Muscle of arm (tissue), 12 donors: ENCODE measurements around the gene USH2A. TPM values are rescaled to one million over a fixed set of nuclear protein-coding genes. Genes with fewer than 3 reads are reported as not detected.
"Not testable (repeated sequence)": the region's sequence is repeated elsewhere in the genome, so short reads cannot be mapped to it uniquely, and the experiment has no call there.

Experiments used
- DNase-seq: peaks from one replicate; pipeline ENCODE4 v3.0.0-alpha.2; 2013
- polyA plus RNA-seq, 12 donors: library from polyadenylated mRNA; unstranded; fragments of 120-200 nt; gene quantifications; one replicate each; pipeline ENCODE4 v1.2.1, GENCODE V29; 2013; ENCODE audit not compliant: insufficient read length in 12 of 12

The USH2A gene
- polyA plus RNA-seq, 12 donors, result 0.04 to 0.19 (median 0.08) TPM; not detected in 2

DNA sequence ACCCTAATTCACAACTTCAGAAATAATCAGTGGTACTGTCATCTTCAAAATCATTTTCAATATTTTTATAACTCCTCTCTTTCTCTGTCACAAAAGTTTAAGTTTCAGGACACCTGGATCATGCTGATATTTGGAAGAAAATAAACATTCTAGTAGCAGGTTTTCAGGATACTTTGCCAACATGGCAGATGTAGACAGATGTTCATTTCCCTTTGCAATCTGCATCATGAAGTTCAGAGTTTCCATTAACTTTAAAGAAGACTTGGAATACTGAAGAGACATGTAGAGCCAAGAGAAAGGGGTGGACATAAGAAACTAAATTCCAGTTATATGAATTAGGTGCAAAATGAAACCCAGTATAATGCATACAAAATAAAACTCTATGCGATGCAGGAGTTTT lies 218.1 kb downstream of the USH2A start:
- DNase-seq, result peak; percentile 42

DNA sequence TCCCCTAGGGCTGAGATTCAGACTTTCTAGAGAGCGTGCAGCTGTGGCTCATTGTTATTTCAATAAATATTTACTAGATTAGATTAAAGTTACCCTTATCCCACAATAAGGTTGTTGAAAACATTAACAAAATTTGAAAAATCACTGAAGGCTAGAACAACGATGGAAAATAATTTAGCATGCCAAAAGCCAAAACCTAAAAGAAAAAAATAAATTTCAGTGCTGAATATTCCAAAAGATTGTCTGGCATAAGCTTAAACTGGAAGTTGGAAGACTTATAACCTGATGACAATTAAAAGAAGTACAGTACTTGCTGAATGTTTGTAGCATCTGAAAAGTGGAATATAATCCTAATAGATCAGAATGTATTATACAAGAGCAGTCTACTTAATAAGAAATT lies 221.3 kb downstream of the USH2A start:
- peak; percentile 40 for DNase-seq

DNA sequence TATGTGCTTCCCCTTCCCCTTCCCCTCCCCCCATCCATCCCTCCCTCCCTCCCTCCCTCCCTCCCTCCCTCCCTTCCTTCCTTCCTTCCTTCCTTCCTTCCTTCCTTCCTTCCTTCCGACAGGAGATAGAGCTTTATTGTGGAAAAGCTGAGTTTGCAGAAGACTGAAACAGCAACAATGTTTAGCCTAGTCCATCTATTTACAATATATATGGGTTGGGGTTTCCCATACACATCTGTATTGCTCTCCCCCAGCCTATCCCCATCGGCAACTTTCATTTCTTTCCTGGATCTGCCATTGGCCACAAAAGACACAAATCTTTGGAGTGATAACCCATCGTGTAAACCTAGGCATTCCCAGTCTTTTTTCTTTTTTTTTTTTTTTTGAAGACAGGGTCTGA lies 222.3 kb downstream of the USH2A start:
- DNase-seq, result no peak

DNA sequence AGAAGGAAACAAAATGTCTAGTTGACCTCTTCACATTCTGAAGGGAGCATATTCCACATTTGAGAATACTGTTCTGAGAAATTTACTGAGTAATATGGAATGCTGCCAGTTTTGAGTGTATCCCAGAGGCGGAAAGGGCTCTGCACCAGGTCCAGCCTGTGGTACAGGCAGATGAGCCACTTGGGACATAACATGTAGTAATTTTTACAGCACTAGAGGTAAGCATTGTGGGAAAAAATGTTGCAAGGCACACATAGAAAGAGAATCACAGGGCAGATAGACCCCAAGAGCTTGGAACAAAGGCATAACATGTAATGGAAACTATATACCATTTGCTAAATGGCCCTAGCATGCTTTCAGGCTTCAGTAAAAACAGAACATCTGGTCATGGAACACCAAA lies 228.5 kb downstream of the USH2A start:
- DNase-seq, result no peak

DNA sequence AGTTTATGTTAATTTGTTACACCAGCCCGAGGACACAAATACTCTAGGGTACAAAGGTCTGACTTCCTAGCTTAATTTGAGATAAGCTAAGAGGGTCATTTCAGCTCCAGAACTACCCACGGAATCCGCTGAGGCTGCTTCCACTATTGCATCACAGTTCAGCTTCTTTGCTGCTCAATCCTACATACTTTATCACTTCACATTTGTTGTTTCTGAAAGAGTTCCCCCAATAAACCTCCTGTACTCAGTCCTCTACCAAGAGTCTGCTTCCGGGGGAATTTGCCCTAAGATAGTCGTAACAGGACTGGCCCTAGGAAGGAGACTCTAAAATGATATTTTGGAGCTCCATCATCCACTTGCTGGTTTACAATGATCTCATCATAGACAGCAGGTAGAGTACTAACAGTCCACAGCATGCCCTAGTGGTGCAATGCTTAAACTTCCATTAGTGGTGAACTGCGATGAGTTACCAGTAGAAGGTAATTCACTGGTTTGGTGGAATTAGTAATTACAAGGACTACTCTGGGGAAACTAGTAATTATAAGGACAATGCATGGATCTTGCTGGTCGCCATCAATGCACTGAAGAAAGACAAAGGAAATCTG lies 229.3 kb downstream of the USH2A start:
- no peak for DNase-seq

DNA sequence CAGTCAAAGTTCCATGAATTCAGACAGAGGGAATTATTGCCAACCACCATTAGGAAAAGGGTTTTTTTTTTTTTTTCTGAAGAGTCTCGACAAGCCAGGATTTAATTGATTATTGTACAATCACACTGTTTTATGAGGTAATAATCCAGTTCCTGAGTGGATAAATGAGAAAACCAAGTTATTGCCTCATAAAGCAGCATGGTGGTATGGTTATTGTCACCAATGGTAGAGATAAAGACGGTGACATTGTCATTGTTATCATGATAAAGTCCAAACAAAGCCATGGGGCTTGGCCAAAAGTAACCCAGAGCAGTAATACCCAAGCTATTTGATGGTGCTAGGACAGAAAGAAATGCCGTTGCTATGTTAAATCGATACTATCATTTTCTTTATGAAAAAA lies 232.8 kb downstream of the USH2A start:
- no peak for DNase-seq

DNA sequence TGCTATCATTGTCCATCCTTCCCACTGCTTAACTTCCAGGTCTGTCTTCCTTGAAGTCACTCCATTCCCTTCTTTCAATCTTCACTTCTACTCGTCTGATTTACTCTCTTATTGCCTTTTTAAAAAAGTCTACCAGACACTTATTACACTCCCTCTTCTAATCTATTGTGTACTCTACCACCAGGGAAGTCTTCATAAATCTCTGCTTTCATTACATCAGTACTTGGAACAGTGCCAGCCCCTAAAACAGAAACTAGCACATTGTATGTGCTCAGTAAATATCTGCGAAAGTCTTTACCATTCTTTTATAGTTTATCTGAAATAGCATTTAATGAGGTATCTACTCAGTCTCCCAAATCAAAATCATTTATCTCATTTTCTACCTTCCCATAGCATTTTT lies 236.4 kb downstream of the USH2A start:
- DNase-seq, result no peak

DNA sequence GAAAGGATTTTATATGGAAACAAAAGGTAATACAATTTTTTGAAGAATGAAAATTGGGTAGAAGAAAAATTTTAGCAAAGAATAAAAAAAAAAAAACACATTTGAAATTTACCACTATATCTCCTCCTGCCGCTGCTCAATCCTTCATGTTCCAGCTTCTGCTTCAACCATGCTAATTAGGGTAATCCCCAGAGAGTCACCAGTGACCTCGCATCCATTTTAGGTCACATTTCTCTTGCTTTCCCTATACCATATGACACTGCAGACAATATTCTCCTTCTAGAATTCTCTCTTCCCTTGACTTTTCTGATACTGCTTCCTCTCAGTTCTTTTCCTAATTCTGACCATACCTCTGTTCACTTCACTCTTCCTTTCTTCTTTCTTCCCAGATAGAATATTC lies 237.1 kb downstream of the USH2A start:
- no peak for DNase-seq

DNA sequence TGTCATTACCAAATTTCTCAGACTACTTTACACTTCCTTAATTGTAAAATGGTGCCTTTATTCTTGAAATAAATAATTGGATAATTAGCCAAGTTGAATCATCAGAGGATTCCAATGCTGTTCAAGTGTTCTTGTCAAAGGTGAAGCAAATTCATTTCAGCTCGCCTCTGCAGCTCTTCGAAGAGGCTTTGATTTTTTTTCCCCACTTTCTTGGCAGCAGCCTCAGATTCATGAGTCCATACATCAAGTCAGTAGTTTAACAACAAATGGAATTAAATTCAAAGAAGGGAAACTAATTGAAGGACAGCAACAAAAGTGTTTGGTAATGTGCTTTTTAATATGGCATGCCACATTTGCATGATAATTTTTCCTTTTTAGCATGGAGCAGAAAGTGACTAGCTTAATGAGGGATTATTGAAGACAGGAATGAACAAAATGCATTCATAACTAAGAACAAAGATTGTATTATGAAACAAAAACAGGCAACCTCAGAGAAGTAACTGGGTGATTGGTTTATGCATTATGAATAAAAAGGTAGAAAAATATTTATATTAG lies 239.0 kb downstream of the USH2A start:
- no peak for DNase-seq

DNA sequence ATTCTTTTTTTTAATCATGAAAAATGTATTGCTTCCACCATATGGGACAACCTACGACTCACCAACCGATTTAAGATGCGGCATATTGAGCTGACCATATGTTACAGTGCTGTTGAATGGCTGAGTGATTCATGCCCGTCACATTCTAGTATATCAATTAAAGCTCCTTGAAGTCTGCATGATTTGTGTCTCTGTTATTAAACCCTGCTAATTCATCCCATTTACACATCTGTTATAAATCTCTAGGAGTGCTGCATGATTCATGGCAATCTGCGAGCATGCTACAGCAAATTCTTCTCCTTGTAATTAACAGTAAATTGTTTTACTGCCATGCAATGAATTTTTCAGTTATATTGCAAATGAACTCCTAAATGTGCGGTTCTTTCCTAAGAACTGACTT lies 239.8 kb downstream of the USH2A start:
- no peak for DNase-seq

DNA sequence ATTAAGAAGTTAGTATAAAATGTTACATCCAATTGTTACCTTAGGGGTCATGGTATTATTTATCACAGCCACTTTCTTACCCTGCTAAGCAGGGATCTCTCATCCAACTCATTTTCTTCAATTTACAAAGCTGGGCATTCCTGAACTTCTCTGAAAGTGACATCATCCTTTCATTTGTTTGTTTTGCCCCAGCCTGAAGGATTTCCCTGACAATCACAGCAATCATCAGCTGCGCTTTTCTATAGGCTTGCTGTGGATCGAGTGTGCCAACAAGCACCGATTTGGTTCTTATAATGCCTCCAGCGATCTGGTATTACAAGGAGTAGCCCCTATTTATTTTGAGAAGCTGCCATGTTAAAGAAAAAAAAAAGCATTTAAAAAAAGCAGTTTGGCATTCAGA lies 240.2 kb downstream of the USH2A start:
- no peak for DNase-seq

DNA sequence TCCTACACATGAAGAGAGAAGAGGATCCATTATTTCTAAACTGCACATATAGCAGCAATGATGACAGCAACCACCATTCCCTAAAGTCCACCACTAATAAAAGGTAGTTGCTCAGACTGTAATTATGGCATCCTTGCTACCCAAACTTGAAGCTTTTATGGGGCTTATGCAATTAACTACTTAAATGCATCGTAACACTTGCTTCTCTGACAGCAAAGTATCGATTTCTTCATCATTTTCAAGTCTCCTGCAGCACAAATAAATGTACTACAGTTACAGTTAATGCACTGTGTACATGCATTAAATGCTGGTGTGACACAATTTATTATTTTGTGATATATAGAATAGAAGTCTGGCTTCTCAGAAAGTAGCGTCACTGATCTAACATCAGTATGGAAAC lies 241.7 kb downstream of the USH2A start:
- no peak for DNase-seq

DNA sequence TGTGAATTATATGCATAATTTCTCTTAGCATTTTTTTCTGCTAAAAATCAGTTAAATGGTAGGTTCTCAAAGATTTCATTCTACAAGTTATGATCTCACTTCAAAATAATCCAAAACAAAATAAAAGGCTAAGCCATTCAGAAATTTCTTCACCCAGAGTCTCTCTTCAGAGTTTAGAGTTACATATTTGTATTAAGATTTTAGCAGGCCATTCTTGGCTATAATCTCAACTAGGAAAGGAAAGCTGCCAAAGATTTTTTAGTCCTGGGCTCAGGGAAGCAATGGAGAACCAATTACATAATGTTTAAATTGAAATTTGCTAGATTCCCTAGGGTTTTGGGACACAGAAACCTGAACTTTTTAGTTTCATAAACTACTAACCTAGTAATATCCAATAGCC lies 245.0 kb downstream of the USH2A start:
- peak; percentile 57 for DNase-seq

DNA sequence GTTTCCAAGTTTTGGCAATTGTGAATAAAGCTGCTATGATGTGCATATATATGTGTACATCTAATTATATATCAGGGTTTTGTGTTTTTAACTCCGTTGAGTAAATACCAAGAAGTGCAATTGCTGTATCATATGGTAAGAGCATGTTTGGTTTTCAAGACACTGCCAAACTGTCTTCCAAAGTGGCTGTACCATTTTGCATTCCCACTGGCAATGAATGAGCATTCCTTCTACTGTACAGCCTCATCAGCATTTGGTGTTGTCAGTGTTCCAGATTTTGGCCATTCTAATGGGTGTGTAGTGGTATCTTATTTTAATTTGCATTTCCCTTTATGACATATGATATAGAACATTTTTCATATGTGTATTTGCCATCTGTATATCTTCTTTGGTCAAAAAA lies 246.3 kb downstream of the USH2A start:
- DNase-seq, result no peak

DNA sequence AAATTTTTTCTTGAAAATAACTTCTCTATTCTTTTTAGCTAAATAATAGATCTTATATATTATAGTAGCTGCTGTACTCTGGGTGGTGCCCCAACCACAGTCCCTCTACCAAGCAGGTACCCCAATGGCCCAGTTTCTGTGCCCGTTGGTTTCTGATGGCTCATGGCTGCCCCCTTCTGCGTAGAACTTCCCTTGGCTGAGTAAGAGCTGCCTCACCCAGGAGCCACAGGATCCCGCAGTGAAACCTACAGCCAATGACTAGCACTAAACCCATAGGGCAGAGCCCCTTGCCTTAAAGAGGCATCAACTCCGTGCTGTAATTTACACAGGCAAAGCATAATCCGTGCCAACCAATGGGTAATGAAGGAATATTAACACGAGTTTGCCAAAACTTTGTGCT lies 247.5 kb downstream of the USH2A start:
- DNase-seq, result no peak

DNA sequence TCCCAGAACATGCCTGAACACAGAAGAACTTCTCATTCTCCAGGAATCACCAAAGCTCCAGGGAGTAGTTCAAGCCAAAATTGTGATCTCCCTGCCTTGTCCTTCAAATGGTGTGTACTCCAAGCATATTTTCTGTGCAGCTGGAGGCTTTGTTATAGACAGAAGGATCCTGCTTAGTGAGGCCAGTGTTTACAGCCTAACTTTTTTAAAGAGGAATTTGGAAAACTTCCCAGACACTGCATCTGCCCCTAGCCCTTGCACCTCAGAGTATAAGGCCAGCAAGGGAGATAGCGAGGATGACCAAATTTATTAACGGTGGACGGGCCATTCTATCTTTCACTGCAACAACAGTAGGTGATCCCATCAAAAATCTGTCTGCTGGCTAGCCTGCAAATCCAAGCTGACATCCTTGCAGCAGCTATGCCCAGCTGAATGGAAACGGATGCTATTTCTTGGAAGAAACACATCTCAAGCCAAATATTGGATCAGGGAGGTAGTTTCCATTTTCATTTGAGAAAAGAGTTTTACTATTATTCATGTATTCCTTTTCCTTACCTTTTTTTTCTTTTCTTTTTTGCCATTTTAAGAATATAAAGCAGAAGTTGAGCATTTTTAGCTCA lies 249.8 kb downstream of the USH2A start:
- peak; percentile 76 for DNase-seq

DNA sequence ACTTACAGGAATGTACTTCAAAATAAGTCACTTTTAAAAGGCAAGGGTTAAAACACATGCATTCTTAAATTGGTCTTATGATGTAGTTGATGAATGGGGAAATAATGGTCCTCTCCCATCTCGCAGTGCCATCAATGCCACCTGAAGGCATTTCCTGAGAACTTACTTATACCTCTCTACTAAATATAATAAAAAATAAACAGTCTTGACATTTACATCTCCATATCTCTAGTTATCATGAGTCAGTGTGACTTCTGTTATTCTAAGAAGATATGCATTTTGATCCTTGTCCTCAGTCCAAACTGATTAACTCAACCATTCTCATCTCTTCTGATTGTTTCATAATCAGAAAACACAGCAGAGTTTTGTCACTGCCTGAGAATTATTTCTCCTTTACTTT lies 253.9 kb downstream of the USH2A start:
- no peak for DNase-seq

DNA sequence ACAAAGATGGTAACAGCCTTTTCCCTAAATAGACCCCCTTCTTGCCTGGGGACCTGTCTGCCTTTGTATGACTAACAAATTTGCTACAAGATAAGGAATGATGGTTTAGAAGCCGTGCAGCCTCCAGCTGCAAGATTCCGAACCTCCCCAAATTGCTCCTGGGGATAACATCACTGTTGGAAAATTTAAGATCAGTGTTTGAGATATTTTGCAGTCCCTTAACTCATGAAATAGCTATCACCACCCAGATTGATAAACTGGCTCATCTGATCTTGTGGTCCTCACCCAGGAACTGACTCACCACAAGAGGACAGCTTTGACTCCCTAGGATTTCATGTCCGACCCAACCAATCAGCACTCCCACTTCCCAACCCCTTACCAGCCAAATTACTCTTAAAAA lies 254.7 kb downstream of the USH2A start:
- no peak for DNase-seq

DNA sequence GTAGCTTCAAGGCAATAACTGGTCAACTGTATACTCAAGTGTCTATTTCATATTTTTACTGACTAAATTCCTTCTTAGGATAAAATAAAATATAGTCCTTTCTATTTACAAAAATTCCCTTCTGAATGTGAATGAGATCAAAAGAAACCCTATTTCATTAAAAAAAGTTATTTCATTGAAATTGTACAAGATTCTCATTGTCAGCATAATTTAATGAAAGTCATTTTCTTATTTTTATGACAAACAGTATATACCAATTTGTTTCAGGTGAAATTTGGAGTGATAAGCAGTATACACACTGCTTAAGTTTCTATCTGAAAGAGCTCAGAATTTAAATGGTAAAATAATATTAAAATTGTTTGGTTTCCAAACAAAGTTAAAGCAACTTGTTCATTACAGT lies 269.2 kb downstream of the USH2A start:
- no peak for DNase-seq

DNA sequence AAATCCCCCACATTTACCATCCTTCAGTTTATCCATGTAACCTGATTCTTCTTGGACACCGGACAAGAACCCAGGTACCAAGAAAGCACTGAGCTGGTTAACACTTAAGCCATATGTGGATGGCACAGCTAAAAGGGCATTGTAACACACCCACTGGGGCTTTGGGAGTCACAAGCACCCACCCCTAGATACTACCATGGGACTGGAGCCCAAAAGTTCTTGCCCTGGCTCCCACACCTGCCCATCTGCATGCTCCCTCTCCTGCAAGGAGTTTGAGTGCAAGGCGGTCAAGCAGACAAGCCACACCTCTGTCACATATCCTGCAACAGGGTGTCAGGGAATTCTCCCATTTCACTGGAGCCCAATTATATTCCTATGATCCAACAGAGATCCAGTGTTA lies 270.1 kb downstream of the USH2A start:
- no peak for DNase-seq

DNA sequence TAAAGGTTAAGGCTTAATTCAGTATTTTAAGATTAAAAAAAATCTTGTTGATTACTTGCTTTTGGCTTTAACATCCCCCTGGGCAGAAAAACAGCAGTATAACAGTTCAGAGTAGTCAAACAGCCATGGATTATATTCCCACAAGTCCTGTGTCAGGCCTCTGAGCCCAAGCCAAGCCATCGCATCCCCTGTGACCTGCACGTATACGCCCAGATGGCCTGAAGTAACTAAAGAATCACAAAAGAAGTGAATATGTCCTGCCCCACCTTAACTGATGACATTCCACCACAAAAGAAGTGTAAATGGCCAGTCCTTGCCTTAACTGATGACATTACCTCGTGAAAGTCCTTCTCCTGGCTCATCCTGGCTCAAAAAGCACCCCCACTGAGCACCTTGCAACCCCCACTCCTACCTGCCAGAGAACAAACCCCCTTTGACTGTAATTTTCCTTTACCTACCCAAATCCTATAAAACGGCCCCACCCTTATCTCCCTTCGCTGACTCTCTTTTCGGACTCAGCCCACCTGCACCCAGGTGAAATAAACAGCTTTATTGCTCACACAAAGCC lies 277.7 kb downstream of the USH2A start:
- not testable (repeated sequence) for DNase-seq

DNA sequence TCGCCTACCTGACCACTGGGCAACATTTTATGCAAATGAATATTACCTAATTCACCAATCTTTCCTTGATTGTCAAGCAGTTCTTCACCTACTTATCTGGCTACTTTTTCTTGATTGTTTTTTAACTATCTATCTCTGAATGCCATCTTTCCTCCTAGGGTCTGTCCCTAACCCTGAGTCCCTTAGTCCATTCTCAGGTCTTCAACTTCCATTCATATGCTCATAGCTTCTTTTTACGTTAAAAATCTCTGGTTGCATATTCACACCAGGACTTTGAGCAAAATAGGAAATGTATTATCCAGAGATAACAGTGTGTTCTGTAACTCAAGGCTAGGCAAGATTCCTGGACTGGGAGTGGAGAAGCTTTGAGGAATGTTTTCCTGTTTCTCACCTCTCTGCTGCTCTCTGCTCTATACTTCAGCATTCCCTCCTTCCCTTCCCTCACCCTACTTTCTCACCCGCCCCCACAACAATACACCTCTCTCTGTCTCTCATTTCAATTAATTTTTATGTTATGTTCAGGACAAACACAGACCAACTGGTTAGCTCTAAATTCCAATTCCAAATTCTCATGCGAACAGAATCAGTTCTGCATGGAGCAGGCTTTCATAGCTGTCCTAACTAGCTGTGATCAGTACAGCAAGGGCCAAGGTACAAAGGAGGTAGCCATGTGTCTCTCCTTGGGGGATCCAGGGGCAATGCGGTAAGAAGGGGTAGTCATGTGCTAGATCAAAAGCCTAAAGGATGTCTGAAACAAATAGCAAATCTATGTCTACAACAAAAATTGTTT lies 278.4 kb downstream of the USH2A start:
- DNase-seq, result no peak

DNA sequence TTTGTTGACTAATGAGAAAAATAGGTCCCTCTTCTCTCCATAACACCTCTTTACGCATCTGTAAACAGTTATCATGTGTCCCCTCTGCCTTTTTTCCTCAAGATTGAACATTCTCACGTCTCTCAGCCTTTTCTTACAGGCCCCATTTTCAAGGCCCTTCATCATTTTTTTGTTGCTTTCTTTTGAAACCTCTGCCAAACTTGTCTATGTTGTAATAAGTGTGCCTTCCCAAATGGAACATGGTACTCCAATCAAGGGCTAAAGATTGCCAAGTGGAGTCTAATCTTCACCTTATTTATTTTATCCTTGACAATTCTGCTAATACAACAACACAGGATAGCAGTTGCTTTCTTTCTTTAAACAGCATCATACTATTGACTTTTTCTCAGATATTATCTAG lies 280.3 kb downstream of the USH2A start:
- DNase-seq, result no peak
